Medulla oblongata (tissue), 1 donor: ENCODE data around the gene PCBP3.
"Not testable (repeated sequence)": the region's sequence is repeated elsewhere in the genome, so short reads cannot be mapped to it uniquely, and the experiment has no call there.

Source experiments
- DNase-seq: peaks from one replicate; pipeline ENCODE4 v3.0.0-alpha.2; 2015; ENCODE audit errors: extremely low spot score

PCBP3 gene

GRCh38 chr21:45965084-45965809 is 321.7 kb downstream of the PCBP3 start:
- no peak for DNase-seq

GRCh38 chr21:45966791-45967394 is 323.4 kb downstream of the PCBP3 start:
- DNase-seq, result no peak

GRCh38 chr21:45969921-45970673 is 326.6 kb downstream of the PCBP3 start:
- no peak for DNase-seq

- DNase-seq, result peak; percentile 17
Observed at GRCh38 chr21:45970674-45971615, 327.4 kb downstream of the PCBP3 start.

GRCh38 chr21:45971616-45972352 is 328.3 kb downstream of the PCBP3 start:
- DNase-seq, result no peak

- DNase-seq, result no peak
Observed at GRCh38 chr21:45972353-45972715, 328.8 kb downstream of the PCBP3 start.

- no peak for DNase-seq
Observed at GRCh38 chr21:45972716-45973474, 329.4 kb downstream of the PCBP3 start.

- DNase-seq, result peak; percentile 53
Observed at GRCh38 chr21:45973475-45974072, 330.0 kb downstream of the PCBP3 start.

GRCh38 chr21:45974073-45975019 is 330.8 kb downstream of the PCBP3 start:
- peak; percentile 17 for DNase-seq

- no peak for DNase-seq
Observed at GRCh38 chr21:45975020-45975666, 331.6 kb downstream of the PCBP3 start.

GRCh38 chr21:45975667-45976409 is 332.3 kb downstream of the PCBP3 start:
- not testable (repeated sequence) for DNase-seq

GRCh38 chr21:45976701-45977311 is 333.3 kb downstream of the PCBP3 start:
- DNase-seq, result no peak

GRCh38 chr21:45977396-45977795 is 333.9 kb downstream of the PCBP3 start:
- DNase-seq, result no peak

GRCh38 chr21:45979141-45979631 is 335.7 kb downstream of the PCBP3 start:
- DNase-seq, result no peak

- no peak for DNase-seq
Observed at GRCh38 chr21:45979651-45980050, 336.1 kb downstream of the PCBP3 start.

- DNase-seq, result no peak
Observed at GRCh38 chr21:45980271-45980670, 336.7 kb downstream of the PCBP3 start.

GRCh38 chr21:45980697-45981096 is 337.2 kb downstream of the PCBP3 start:
- DNase-seq, result no peak
